GM21515 (cell line): ENCODE measurements around the gene SLC2A14.
"Not testable (repeated sequence)": the region's sequence is repeated elsewhere in the genome, so short reads cannot be mapped to it uniquely, and the experiment has no call there.

Experiments
- ATAC-seq: cut with Tn5 transposase; IDR thresholded peaks from one replicate; pipeline ENCODE4 v1.9.1; 2021; ENCODE audit not compliant: unreplicated experiment

The SLC2A14 gene

DNA sequence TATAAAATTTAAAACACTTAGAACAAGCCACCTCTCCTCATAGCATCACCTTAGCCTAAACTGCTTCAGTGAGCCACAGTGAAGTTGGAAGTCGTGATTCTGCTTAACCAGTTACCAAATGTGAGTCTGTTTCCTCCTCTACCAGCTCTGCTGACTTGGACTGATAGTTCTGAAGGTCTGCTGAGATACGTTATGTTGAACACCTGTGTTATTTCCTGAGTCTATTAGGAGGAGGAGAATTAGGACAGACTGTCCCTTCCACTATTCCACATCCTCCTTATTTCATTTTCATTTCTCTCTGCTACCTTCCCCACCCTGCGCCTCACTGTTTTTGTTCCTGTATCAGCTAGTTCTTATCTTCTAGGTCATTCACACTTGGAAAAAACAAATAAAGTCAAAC lies 2.4 kb downstream of the SLC2A14 start:
- no peak for ATAC-seq

DNA sequence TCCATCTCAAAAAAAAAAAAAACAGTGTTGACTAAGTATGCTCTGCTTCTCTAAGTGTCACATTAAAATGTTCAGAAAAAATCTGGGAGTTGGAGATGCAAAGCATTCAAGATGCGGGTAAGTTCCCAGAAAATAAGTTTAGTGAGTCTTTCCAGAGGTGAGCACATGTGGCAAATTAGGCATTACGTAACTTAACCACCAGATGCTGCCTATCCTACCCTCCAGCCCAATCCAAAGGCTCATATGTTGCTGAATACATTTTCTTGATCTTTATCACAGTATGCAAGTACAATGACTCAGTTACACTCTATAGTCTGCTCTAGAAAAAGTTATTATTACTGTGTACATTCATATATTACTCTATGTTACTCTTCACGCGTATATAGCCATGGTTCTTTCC lies 3.6 kb downstream of the SLC2A14 start:
- ATAC-seq: no peak

GRCh38 chr12:7868391-7868790 lies 4.3 kb downstream of the SLC2A14 start:
- ATAC-seq: no peak

DNA sequence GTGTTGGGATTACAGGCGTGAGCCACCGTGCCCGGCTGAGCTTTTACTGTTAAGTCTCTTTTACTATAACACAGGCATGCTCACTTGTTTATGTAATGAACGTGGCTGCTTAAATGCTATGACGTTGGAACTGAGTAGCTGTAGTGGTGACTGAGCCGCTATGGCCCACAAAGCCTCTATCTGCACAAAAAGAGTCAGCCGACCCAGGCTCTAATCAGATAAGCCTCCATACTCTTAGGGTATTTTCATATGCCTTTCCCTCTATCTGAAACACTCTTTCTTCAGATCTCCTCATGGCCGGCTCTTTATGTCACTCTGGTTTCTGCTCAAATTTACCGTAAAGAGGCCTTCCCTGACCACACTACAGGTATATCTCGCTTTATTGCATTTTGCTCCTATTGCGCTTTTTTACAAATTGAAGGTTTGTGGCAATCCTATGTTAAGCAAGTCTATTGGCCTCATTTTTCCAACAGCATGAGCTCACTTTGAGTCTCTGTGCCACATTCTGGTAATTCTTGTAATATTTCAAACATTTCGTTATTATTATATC lies 8.0 kb downstream of the SLC2A14 start:
- ATAC-seq: no peak

DNA sequence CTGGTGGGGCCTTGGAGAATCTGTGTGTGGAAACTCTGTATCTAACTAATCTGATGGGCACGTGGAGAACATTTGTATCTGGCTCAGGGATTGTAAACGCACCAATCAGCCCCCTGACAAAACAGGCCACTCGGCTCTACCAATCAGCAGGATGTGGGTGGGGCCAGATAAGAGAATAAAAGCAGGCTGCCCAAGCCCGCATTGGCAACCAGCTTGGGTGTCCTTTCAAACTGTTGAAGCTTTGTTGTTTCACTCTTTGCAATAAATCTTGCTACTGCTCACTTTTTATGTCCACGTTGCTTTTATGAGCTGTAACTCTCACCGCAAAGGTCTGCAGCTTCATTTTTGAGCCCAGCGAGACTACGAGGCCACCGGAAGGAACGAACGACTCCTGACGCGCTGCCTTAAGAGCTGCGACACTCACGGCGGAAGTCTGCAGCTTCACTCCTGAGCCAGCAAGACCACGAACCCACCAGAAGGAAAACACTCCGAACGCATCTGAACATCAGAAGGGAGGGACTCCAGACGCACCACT lies 9.8 kb downstream of the SLC2A14 start:
- not testable (repeated sequence) for ATAC-seq

DNA sequence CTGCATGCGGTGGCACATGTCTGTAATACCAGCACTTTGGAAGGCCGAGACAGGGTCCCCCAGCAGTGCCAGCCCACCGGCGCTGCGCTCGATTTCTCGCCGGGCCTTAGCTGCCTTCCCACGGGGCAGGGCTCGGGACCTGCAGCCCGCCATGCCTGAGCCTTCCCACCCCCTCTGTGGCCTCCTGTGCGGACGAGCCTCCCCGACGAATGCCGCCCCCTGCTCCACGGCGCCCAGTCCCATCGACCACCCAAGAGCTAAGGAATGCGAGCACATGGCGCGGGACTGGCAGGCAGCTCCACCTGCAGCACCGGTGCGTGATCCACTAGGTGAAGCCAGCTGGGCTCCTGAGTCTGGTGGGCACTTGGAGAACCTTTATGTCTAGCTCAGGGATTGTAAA lies 10.4 kb downstream of the SLC2A14 start:
- not testable (repeated sequence) for ATAC-seq

- ATAC-seq: no peak
These were observed 13.2 kb downstream of the SLC2A14 start for GRCh38 chr12:7859552-7859951.

GRCh38 chr12:7857971-7858370 lies 14.7 kb downstream of the SLC2A14 start:
- ATAC-seq: no peak

GRCh38 chr12:7856516-7856915 lies 16.2 kb downstream of the SLC2A14 start:
- ATAC-seq: no peak

DNA sequence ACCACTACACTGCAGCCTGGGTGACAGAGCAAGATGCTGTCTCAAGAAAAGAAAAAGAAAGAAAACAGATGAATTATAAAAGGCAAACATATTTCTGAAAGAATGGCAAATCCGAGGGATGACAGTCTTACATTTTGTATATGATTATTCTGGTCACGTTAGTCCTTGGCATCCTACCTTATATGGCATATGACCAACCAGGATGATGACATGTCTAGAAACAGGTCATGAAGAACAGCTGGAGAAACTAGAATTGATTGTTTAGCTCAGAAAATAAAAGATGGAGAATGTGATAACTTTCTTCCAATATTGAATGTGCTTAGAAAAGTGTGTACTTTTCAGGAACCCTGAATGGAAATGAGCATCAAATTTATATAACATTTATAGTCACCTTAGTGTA lies 19.2 kb downstream of the SLC2A14 start:
- ATAC-seq: no peak

GRCh38 chr12:7851622-7852081 lies 21.1 kb downstream of the SLC2A14 start:
- not testable (repeated sequence) for ATAC-seq

- not testable (repeated sequence) for ATAC-seq
These were observed 22.6 kb downstream of the SLC2A14 start for GRCh38 chr12:7850099-7850498.

DNA sequence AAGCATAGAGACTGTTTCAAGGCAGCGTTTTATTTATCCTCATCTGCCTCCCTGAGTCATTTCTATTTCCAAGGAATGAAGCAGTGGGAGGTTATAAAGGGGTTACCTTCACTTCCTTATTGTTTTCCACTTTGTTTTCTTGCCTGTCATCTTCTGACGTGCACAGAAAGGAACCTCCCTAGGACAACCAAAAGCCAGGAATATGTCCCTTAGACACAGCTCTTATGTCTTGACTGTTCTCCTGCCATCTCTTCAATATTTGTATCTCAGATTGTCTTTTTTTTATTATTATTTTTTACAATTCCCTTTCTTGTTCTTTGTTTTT lies 24.7 kb downstream of the SLC2A14 start:
- not testable (repeated sequence) for ATAC-seq

GRCh38 chr12:7847226-7848097 lies 25.3 kb downstream of the SLC2A14 start:
- ATAC-seq: not testable (repeated sequence)

DNA sequence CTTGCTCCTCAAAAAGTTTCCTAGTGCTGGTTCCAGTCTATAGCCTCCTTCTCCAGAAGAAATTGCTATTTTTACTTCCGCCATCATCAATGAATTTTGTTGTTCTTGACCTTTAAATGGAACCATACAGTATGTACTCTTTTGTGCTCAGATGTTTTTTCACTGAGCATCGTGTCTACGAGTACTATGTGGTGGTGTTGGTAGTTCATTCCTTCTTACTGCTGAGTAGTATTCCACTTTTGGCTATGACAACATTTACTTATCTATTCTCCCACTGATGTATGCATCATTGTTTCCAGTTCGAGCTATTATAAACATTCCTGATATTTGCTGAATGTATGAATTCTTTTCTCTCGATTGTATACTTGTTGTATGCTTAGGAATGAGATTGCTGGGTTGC lies 28.6 kb downstream of the SLC2A14 start:
- ATAC-seq: no peak

GRCh38 chr12:7843583-7843982 lies 29.1 kb downstream of the SLC2A14 start:
- ATAC-seq: not testable (repeated sequence)

GRCh38 chr12:7843149-7843548 lies 29.6 kb downstream of the SLC2A14 start:
- ATAC-seq: not testable (repeated sequence)

- not testable (repeated sequence) for ATAC-seq
These were observed 30.3 kb downstream of the SLC2A14 start for GRCh38 chr12:7842444-7842843.

GRCh38 chr12:7839848-7840247 lies 32.9 kb downstream of the SLC2A14 start:
- not testable (repeated sequence) for ATAC-seq

DNA sequence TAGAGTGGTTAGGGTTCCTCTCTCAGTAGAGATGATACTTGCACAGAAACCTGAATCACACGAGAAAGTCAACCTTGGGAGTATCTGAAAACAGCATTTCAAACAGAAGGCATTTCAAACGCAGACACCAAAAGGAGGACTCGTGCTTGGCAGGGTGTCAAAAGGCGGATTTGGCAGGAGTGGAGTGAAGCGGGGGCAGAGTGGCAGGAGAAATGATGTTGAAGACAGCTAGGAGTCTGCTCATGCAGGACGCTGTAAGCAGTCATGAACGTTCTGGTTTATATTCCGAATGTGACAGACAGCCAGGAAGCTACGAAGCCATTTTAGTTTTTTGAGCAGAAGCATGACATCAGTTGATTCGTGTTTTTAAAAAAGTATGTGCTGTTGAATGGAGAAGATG lies 33.5 kb downstream of the SLC2A14 start:
- not testable (repeated sequence) for ATAC-seq

GRCh38 chr12:7837366-7837765 lies 35.3 kb downstream of the SLC2A14 start:
- ATAC-seq: no peak

- ATAC-seq: no peak
These were observed 36.9 kb downstream of the SLC2A14 start for GRCh38 chr12:7835766-7836165.
